Posterior cingulate gyrus (tissue), 11 donors: ENCODE results near the gene AGO3.
A peak's percentile ranks its signal among the peaks of the same experiment; 100 is the strongest.

ENCODE experiments used
- DNase-seq, 10 donors: peaks; one replicate each; pipeline versions ENCODE4 v3.0.0 to v3.0.0-alpha.2; 2020 to 2021; ENCODE audit warnings: mixed read lengths in 3 of 10
- intact Hi-C: fragments of 100-400 bp; cut with DNase I; formaldehyde crosslinking; loops from one replicate; pipeline ENCODE4 v1.15.1; 2023

The AGO3 gene

DNA sequence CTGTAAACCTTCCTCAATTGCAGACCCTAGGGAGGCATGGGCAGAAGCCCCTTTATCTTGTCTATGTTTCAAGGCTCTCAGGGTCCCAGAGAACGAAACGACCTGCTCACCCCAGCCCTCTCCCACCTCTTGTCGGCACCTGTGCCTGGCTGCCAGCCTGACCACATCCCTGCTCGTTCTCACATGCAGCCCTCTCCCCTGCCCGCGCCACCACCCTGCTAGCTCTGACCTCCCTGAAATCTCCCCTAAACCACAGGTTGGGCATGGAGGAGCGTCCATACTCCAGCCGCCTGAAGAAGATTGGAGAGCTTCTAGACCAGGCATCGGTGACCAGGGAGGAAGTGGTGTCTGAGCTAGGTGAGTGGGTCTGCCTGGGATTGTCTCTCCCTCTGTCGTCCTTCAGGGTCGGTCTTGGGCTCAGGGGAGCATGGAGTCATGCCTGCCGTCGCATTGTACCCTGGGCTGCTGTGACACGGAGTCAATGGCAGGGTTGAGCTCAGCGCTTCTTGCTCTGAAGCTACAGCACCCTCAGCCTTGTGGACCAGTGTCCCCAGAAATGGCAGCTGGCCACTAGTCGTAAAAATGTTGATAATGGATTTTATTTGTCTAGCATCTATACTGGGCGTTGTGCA, 161.4 kb downstream of the AGO3 start:
- peak in 3 of 10 donors; percentile 12 to 63 (median 33) for DNase-seq
- intact Hi-C loops: no loop called here

DNA sequence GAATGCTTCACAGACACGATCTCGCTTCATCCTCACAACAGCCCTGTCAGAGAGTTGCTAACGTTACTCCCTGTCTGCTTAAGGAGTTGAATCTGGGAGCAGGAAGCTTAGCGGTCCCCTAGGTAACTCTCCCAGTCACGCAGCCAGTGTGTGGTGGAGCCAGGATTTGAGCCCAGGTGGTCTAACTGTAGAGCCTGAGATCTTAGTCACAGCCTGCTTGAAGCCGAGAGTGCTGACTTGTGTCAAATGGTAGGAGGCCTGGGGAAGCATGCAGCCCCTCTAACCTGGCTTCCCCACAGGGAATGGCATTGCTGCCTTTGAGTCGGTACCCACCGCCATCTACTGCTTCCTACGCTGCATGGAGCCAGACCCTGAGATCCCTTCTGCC, 161.9 kb downstream of the AGO3 start:
- intact Hi-C loops: no loop called here
- DNase-seq: peak in 1 of 10 donors; percentile 36

DNA sequence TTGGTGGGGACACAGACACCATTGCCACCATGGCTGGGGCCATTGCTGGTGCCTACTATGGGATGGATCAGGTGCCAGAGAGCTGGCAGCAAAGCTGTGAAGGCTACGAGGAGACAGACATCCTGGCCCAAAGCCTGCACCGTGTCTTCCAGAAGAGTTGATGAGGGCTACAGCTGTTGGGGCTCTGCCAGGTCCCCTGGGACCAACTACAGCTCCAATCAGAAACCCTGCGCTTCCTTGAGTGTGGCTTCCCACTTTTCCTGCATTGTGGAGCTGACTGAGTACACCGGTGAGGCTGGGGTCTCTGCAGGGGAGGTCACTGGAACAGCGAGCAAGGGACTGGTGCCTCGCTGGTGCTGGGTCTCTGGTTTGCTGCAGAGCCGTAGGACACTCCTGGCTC, 162.3 kb downstream of the AGO3 start:
- intact Hi-C loops: no loop called here
- peak in 3 of 10 donors; percentile 10 to 77 (median 40) for DNase-seq

DNA sequence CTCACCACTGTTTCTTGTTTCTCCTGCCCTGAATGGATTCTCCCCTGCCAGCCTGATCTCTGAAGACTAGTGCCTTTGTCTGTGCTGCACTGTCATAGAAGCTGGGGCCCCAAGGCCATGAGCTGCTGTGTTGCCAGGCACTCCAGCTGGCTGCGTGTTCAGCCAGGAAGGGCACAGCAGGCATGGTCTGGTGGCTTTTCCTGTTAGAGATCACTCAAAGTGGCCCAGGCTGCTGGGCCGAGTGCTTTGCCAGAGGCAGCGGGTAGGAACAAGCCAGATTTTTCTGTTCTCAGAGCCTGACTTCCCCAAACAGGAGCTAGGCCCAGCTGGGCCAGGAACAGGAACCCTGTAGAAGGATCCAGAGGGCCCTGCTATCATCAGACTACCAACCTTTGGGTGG, 163.0 kb downstream of the AGO3 start:
- peak; percentile 71 to 98 (median 83) for DNase-seq
- intact Hi-C loops: no loop called here

DNA sequence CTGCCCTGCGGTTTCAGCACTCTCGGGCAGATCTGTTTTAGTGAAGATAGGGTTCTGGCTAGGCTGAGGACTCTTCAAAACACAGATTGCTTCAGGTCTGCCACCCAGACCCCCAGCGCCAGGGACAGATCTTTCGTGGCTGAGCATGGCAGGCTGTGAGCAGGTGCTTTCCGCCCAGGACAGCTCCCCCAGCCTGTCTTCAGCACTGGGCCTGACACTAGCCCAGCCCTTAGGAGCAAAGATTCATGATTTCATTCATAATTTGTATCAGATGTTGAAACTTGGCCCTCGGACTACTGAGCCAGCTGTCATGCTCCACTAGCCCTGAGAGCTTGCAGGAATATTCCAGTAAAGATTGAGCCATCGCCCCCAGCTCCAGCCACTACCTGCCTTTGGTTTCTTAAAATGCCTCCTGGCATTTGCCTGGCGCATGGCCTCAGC, 163.7 kb downstream of the AGO3 start:
- DNase-seq: peak in 3 of 10 donors; percentile 8 to 68 (median 59)
- intact Hi-C loops: loop anchor here (5.0 kb wide), 1 partner anchor 193 kb away; no protein-coding TSS in a partner anchor

DNA sequence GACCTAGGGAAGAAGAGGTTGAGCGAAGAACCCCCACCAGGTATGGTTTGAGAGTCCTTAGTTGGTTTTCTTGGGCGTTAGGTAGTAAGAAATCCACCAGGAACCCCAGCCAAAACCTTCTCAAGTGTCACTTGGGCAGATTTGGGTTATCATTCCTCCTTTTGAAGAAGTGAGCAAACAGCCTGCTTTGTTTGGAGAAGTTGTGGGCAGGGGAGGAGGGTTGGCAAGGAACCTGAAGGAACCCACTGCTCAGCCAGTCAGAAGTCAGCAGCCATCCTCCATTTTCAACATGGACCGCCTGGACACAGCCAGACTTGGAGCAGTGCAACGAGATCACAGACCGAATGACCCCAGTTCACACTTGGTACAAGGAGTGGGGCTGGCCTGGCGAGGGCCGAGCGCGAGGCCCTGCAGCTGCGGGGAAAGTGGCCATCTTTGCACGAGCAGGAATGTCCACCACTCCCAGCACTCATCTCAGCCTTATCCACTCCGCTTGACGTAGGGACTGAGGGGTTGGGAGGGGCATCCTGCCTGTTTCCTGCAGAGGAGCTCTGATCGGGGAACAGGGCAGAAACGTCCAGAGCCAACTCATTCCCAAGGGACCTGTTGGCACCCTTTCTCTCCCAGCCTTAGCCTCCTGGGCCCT, 165.0 kb downstream of the AGO3 start:
- intact Hi-C loops: loop anchor here (5.0 kb wide), 1 partner anchor 191 kb away; no protein-coding TSS in a partner anchor

DNA sequence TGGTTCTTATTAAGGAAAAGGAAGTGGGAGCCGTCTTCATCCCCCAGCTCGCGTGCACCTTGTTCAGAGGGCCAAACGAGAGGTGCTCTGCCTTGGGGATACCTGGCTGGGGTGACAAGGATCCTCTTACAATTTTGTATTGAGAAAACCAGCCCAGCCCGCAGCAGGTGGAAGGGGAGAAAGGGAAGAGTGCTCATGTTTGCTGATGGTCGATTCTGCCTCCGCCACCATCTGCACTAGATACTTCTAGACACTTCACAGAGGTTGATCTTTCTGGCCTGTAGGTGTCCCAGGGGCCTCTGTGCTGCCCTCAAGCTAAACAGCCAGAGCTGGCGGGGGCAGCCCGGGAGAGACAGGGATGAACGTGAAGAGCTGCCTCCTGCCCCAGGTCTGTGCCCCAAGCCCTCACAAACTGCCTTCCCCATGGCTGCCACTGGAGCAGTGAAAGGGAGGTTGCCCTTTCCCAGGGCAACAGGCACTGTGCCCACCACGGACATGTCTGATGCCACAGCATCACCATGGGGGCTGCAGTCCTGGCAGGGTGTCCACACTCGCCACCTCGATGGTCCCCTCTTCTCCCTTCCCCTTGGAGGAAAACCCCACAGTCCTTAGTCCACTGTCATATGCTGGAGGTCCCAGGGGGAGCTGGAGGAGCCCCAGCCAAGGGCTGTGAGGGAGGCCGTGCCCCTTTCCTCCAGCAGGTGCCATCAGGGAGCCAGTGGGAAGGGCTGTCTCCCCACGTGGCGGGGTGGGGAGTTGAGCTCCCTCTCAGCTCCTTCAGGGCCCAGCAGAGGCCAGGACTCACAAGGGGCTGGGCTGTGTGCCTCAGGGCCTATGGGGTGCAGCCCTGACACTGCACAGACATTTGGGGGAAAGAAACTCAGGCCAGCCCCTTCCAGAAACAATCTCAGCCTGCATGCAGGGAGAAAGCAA, 165.9 kb downstream of the AGO3 start:
- intact Hi-C loops: loop anchor here (5.0 kb wide), 1 partner anchor 191 kb away; no protein-coding TSS in a partner anchor
- DNase-seq: peak in 2 of 10 donors; percentile 10 to 66

More for the DNA sequence above, 165.0 kb downstream of the AGO3 start:
- peak in 3 of 10 donors; percentile 20 to 52 (median 46) for DNase-seq

DNA sequence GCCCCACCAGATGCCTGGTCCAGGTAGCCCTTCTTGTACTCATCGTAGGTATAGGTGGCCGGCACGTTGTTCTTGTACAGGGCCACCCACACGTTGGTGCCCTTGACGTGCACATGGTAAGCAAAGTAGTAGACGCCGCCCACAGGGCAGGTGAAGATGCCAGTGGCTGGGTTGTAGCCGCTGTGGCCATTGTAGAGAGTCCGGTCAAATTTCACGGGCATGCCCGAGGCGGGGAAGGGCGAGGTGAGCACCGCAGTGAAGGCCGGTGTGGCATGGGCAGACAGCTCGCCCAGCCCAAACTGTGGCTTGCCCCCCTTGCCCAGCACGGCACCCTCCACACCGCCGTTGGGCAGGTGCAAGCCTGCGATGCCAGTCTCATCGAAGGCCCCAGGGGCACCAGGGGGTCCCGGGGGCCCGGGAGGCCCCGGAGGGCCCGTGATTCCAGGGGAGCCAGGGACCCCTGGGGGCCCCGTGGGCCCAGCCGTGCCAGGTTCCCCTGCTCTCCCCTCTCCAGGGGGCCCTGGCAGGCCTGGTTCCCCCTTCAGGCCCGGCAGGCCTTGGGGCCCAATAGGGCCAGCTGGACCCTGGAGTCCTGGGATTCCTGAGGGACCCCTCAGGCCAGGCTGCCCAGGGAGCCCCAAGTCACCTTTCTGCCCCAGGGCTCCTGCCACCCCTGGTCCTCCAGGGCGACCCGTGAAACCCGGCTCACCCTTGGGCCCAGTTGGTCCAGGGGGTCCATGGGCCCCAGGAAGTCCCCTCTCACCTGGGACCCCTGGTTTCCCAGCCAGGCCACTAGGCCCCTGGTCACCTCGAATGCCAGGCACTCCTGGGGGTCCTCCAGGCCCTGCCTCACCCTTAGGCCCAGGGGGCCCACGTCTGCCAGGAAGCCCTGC, 167.0 kb downstream of the AGO3 start:
- intact Hi-C loops: loop anchor here (5.0 kb wide), 1 partner anchor 189 kb away; no protein-coding TSS in a partner anchor
- peak in 1 of 10 donors; percentile 77 for DNase-seq

DNA sequence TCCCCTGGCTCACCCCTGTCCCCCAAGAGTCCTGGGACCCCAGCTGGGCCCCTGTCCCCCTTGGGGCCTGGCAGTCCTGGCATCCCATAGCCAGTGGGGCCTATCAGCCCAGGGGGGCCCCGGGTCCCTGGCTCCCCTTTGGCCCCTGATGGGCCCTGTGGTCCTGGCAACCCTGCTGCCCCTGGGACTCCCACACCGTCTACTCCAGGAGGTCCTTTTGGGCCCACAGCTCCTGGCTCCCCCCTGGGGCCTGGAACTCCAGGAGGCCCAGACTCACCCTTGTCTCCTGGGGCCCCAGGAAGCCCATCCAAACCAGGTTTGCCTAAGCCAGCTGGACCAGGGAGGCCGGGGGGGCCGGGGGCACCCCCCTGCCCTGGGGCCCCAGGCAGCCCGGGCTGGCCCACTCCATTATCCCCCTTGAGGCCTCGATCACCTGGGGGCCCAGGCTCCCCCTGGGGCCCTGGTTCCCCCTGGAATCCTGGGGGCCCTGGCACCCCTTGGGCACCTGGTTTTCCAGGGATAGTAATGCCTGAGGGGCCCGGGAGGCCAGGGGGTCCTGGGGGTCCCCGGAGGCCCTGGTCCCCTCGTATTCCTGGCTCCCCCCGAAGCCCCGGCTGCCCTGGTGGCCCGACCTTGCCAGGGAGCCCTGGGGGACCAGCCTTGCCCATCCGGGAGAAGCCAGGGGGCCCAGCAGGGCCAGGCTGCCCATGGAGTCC, 167.9 kb downstream of the AGO3 start:
- DNase-seq: peak in 1 of 10 donors; percentile 84
- intact Hi-C loops: loop anchor here (1.0 to 5.0 kb wide), 2 partner anchors 35 to 188 kb away; no protein-coding TSS in a partner anchor

DNA sequence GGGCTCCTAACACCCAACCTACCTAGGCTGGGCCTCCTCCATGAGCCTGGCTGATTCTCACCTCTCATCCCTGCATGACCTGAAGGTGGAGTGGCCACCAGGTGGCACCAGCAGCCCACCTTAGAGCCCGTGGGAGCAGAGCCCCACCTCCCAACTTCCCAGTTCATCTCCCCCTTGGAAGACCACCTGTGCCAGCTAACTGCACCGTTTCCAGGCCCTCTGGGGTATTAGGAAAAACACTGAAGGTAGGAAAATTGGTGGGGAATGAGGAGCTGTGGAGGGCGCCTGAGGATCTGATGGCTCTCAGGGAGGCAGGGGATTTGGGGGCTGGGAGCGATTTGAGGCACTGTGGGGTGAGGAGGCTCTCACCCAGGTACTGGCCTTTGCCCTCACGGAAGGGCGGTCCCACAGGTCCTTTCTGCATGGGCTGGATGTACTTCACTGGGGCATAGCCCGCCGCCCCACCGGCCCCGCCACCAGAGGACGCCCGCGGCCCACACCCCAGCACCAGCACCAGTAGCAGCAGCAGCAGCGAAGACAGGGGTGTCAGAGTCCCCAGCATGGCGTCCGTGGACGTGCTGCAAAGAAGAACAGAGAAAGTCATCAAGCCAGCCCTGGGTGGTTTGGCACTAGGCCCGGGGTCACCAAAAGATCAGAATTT, 168.9 kb downstream of the AGO3 start:
- DNase-seq: peak; percentile 49 to 96 (median 82)
- intact Hi-C loops: loop anchor here (1.0 to 5.0 kb wide), 2 partner anchors 34 to 187 kb away; no protein-coding TSS in a partner anchor

DNA sequence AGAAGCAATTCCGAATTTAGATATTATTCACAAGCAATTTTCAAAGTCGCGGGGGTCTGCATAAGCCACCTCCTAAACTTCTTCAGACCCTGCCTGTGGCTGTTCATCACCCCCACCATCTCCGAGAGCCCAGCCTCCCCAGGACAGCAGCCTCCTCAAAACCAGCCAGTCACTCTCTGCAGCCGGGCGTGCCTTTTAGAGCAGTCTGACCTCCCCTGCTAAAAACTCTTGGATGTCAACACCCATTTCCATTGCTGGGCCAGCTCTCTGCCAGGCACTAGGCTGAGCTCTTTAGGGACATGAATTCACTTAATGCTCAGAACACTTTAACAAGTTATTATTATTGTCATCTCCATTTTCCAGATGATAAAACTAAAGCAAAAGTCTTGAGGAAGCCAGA, 169.5 kb downstream of the AGO3 start:
- intact Hi-C loops: no loop called here
- DNase-seq: peak in 1 of 10 donors; percentile 32

DNA sequence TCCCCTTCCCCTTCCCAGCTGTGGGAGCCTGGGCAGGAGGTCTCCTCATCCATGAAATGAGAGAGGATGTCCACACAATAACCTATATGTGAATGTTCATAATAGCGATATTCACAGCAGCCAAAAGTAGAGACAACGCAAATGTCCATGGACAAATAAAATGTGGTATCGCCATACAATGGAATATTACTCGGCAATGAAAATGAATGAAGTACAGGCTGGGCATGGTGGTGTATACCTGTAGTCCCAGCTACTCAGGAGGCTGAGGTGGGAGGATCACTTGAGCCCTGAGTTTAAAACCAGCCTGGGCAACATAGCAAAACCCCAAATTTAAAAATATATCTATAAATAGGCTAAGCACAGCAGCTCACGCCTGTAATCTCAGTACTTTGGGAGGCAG, 170.6 kb downstream of the AGO3 start:
- peak in 1 of 10 donors; percentile 6 for DNase-seq
- intact Hi-C loops: no loop called here

DNA sequence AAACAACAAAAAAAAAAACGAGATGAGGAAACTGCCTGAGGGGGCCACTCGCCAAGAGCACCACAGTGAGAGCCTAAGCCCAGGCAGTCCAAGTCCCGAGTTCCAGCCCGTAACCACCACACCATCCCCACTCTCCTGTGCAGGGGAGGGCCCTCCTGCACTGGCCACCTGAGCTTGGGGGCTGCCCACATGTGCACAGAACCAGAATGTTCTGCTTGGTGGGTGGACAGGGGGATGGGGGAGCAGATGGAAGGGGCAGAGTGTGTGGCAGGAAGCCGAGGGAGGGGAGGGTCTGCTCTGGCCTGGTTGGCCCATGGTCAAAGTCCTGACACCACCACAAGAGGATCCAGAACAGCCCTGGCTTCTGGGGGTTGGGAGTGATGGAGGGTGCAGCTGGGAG, 175.4 kb downstream of the AGO3 start:
- intact Hi-C loops: no loop called here
- no peak for DNase-seq

DNA sequence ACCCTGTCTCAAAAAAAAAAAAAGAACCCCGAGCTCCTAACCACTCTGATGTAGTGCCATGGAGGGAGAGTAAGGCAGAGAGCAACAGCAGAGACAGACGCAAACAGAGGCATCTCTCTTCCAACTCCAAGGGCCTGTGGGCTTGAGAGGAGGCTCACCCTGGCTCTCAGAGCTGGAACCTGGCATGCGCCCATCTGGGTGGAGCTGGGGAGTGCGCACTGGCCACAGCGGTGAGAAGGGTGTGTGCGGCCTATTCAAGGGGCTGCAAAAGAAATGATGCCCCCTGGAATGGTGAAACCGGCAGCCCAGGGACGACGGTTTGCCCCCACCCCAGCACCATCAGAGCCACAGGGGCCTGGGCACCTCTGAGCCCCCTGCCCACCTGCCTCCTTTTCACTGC, 176.5 kb downstream of the AGO3 start:
- intact Hi-C loops: no loop called here
- DNase-seq: no peak

DNA sequence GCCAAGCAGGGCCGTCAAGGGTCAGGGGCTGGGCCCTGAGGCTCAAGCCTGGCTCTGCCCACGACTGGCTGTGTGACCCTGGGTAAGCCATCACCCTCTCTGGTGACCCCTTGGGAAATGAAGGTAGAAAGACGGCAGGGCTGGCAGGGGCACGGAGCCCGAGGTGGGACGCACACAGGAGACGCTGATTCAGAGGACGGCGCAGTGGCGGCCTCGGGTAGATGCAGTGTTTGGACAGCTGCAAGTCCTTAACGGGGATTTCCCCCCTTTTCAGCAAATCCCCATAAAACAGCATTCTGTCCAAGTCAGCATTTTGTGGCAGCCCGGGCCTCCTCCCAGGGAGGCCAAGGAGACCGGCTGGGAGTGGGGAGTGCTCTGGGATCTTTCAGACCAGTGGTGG, 177.4 kb downstream of the AGO3 start:
- DNase-seq: no peak
- intact Hi-C loops: no loop called here

DNA sequence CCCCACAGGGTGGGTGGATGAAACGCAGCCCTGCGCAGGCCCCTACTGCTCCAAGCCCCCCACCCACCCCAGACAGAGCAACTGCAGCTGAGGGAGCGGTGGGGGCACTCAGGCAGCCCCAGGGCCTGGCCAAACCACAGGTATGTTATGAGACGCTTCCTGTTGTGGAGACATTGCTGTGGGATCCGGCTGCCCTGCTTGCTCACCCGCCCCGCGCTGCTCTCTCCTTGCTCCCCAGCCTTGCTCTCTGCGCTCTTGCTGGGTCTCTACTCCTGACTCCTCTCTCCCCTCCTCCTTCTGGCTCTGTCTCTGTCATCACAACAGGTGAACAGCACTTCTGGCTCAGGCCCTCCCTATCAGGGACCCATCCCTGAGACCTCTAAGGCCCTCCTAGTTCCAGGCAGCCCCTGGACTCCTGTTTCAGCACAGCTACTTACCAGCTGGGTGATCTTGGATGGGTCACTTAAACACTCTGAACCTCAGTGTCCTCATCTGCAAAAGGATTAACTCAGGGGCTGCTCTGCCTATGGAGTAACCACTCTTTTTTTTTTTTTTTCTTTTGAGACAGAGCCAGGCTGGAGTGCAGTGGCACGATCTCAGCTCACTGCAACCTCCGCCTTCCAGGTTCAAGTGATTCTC, 178.3 kb downstream of the AGO3 start:
- intact Hi-C loops: no loop called here
- no peak for DNase-seq

DNA sequence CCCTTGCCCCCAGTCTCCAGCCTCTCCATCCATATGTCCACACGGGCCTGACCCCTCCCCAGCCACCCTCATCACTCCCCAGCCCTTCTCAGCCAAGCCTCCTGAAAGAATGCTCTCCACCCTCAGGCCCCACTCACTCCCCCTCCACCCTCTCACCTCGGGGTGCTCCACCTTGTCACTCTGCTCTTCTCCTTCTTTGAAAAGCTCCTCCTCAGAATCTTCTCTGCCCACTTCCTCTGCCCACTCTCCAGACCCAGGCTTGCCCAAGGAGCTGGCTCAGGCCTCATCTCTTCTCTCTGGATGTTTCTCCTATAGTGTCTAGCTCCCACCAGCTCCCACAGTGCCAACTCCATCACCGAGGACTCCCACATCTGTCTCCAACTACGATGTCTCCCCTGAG, 180.2 kb downstream of the AGO3 start:
- intact Hi-C loops: no loop called here
- no peak for DNase-seq

DNA sequence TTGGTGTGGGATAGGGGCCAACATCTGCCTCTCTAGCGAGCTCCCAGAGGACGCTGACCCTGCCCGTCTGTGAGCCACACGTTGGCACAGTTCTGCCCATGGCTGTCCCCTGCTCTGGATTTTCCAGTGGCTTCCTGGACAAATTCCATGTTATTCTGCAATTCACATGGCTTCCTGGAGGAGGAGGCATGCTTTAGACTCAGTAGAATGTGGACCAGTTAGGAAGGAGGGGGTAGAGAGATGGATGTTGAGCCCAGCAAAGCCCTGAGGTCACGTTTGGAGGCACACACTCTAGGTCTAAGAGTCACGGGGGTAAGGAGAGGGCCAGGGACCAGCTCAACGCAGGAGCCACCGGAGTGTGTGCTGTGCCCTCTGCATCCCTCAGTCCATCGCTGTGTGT, 181.9 kb downstream of the AGO3 start:
- intact Hi-C loops: no loop called here
- no peak for DNase-seq
